K562 (cell line): Measurements from ENCODE around the gene CAB39. TPM values are rescaled to one million over a fixed set of nuclear protein-coding genes. Genes with fewer than 3 reads are reported as not detected.

Experiments
- ATAC-seq: fragments of 200-7000 bp; cut with Tn5 transposase; 3 replicates; pipeline ENCODE4 v1.9.1; 2020; ENCODE audit warnings: moderate library complexity
- BruUV-seq: library from RNA; stranded (reverse); fragments of 400-500 nt; replicated peaks from 2 replicates; lab custom pipeline; 2021; lab: Mats Ljungman, UMichigan
- CTCF ChIA-PET: fragments of 300-600 bp; formaldehyde crosslinking; extraction: SDS; loops from one replicate; lab custom pipeline; 2021; ENCODE audit warnings: low intra/inter-chr PET ratio; lab: Yijun Ruan, JAX
- POLR2A ChIA-PET: fragments of 300-600, 350-650 bp; sonication (Branson Sonifier 250); formaldehyde crosslinking; extraction: SDS; loops from one replicate; lab custom pipeline; 2021; ENCODE audit warnings: antibody characterized with exemption, inconsistent platforms; lab: Yijun Ruan, JAX
- DNase-seq, 4 experiments: peaks; one replicate each; pipeline versions ENCODE4 v3.0.0 to v3.0.0-alpha.2; 2011 to 2018; ENCODE audit warnings: low spot score in 3 of 4, mixed read lengths in 3 of 4; ENCODE audit errors: extremely low read depth in 1 of 4
- FAIRE-seq: peaks from 2 replicates; lab custom pipeline; 2011; peaks lifted over from hg19 to GRCh38; lab: Jason Lieb, UNC
- H2AFZ ChIP-seq: 2 replicates; pipeline ENCODE4 v1.6.0; 2011; ENCODE audit warnings: low read depth, low read length, control low read depth, inconsistent platforms
- H3K27ac ChIP-seq: fragments of 200-600 bp; 3 replicates; pipeline ENCODE4 v1.8.0; 2011; ENCODE audit warnings: low read depth, mild to moderate bottlenecking, control low read depth, inconsistent platforms, low read length, moderate library complexity, mixed read lengths; ENCODE audit errors: extremely low read depth
- H3K27me3 ChIP-seq, 2 experiments: fragments of 300-600 bp in 1 of 2; 2 replicates in 1 of 2; 3 replicates in 1 of 2; pipeline versions ENCODE4 v1.6.0 to v1.8.0; 2011; ENCODE audit warnings: inconsistent platforms in 2 of 2, low read length in 2 of 2, mild to moderate bottlenecking in 1 of 2, mixed read lengths in 1 of 2, moderate library complexity in 1 of 2; ENCODE audit not compliant: control insufficient read depth in 2 of 2, insufficient read depth in 2 of 2
- H3K36me3 ChIP-seq: fragments of 300-600 bp; 3 replicates; pipeline ENCODE4 v1.8.0; 2011; ENCODE audit warnings: mild to moderate bottlenecking, low read length, inconsistent platforms; ENCODE audit not compliant: control insufficient read depth, insufficient read depth
- H3K4me1 ChIP-seq, 2 experiments: fragments of 200-600 bp in 1 of 2; replicated peaks in 1 of 2; 2 replicates in 1 of 2; 3 replicates in 1 of 2; pipeline versions ENCODE4 v1.5.1 to v1.8.0; 2011; ENCODE audit warnings: inconsistent platforms in 2 of 2, low read length in 2 of 2, mild to moderate bottlenecking in 1 of 2, mixed read lengths in 1 of 2, moderate library complexity in 1 of 2; ENCODE audit not compliant: control insufficient read depth in 2 of 2, insufficient read depth in 2 of 2
- H3K4me2 ChIP-seq: 2 replicates; pipeline ENCODE4 v1.6.1; 2011; ENCODE audit warnings: low read length, control low read depth, inconsistent platforms, mixed read lengths; ENCODE audit not compliant: insufficient read depth
- H3K4me3 ChIP-seq: fragments of 200-600 bp; sonication (generic), shearing (Covaris generic); 2 replicates; pipeline ENCODE4 v1.5.1; 2016; ENCODE audit warnings: control low read depth, inconsistent platforms
- H3K79me2 ChIP-seq: fragments of 200-600 bp; 3 replicates; pipeline ENCODE4 v1.8.0; 2011; ENCODE audit warnings: low read length, inconsistent platforms; ENCODE audit not compliant: control insufficient read depth, insufficient read depth
- H3K9ac ChIP-seq, 2 experiments: 2 replicates each; pipeline versions ENCODE4 v1.6.0 to v1.6.1; 2011; ENCODE audit warnings: low read depth in 2 of 2, low read length in 2 of 2, control low read depth in 1 of 2, inconsistent platforms in 1 of 2, mild to moderate bottlenecking in 1 of 2, mixed read lengths in 1 of 2; ENCODE audit not compliant: insufficient read depth in 1 of 2
- H3K9me1 ChIP-seq: one replicate; pipeline ENCODE4 v1.6.0; 2011; ENCODE audit warnings: inconsistent platforms, mild to moderate bottlenecking, low read length, moderate library complexity; ENCODE audit not compliant: control insufficient read depth, insufficient read depth
- H3K9me3 ChIP-seq: replicated peaks from 2 replicates; pipeline ENCODE4 v1.5.1; 2011; ENCODE audit warnings: low read depth, low read length, inconsistent platforms; ENCODE audit not compliant: control insufficient read depth, insufficient read depth
- H4K20me1 ChIP-seq: replicated peaks from 2 replicates; pipeline ENCODE4 v1.6.1; 2011; ENCODE audit warnings: low read length, inconsistent platforms, mixed read lengths; ENCODE audit not compliant: control insufficient read depth, insufficient read depth
- BCL6 ChIP-seq: fragments of 250-450 bp; sonication (Bioruptor Pico); IDR thresholded peaks from 2 replicates; pipeline ENCODE4 v1.4.0; 2020
- CTBP1 ChIP-seq: fragments of 450-650 bp; IDR thresholded peaks from 2 replicates; pipeline ENCODE4 v1.6.1; 2016; ENCODE audit warnings: borderline replicate concordance
- EHMT2 ChIP-seq: fragments of 450-650 bp; IDR thresholded peaks from 2 replicates; pipeline ENCODE4 v1.6.1; 2018; ENCODE audit warnings: antibody characterized with exemption
- HSF4 ChIP-seq: fragments of 250-450 bp; sonication (Bioruptor Pico); IDR thresholded peaks from 2 replicates; pipeline ENCODE4 v2.1.2; 2022; ENCODE audit warnings: mild to moderate bottlenecking, moderate library complexity, borderline replicate concordance
- KDM4B ChIP-seq, 2 experiments: fragments of 450-650 bp in 1 of 2; sonication (generic) in 1 of 2; IDR thresholded peaks; 2 replicates each; pipeline ENCODE4 v1.6.1; 2016 to 2017; ENCODE audit warnings: borderline replicate concordance in 2 of 2, antibody characterized with exemption in 1 of 2, low read depth in 1 of 2, mild to moderate bottlenecking in 1 of 2
- NR2F6 ChIP-seq: fragments of 450-650 bp; formaldehyde crosslinking; IDR thresholded peaks from 2 replicates; pipeline ENCODE4 v1.4.0; 2020; ENCODE audit warnings: mild to moderate bottlenecking
- SAFB ChIP-seq: fragments of 200-400 bp; formaldehyde crosslinking; IDR thresholded peaks from 2 replicates; pipeline ENCODE4 v1.6.1; 2017; ENCODE audit warnings: low read depth, low read length, borderline replicate concordance
- SP2 ChIP-seq: IDR thresholded peaks from 2 replicates; pipeline ENCODE4 v1.6.1; 2011; ENCODE audit warnings: mild to moderate bottlenecking, low read depth, low read length, moderate library complexity; ENCODE audit not compliant: poor library complexity, severe bottlenecking; ENCODE audit errors: extremely low read depth
- TAL1 ChIP-seq: fragments of 450-650 bp; IDR thresholded peaks from 2 replicates; pipeline ENCODE4 v1.6.1; 2016; ENCODE audit warnings: mild to moderate bottlenecking
- ZC3H11A ChIP-seq: IDR thresholded peaks from 2 replicates; pipeline ENCODE4 v1.6.1; 2012; ENCODE audit warnings: low read depth, low read length, improper control_type of control experiment
- WGBS: fragments of 100-300 bp; shearing (Covaris generic); methylation state at CpG from one replicate; pipeline ENCODE4 v1.1.6; 2016; ENCODE audit warnings: low coverage, mixed read lengths; ENCODE audit not compliant: insufficient coverage; ENCODE audit errors: missing lambda C conversion rate; 5-methylcytosine and 5-hydroxymethylcytosine counted together
- in situ Hi-C: fragments of 300-500 bp; cut with MboI; formaldehyde crosslinking; loops from 4 replicates; pipeline ENCODE4 v1.15.0; 2018; ENCODE audit warnings: inconsistent platforms, mixed read lengths
- intact Hi-C: fragments of 100-400 bp; cut with micrococcal nuclease; formaldehyde crosslinking; loops from 2 replicates; pipeline ENCODE4 v1.14.2; 2022
- polyA plus RNA-seq, 8 experiments: library from polyadenylated mRNA; depleted of rRNA in 4 of 8; stranded (reverse) in 5 of 8; unstranded in 3 of 8; fragments of >200 nt; fragmentation: Nextera tagmentation in 2 of 8; fragmentation: Illumina TruSeq in 1 of 8; extraction: Ambion mirVana in 2 of 8; extraction: Trizol in 1 of 8; gene quantifications; 2 replicates each; pipeline versions ENCODE4 v1.2.1 to v1.2.3, GENCODE V29; 2011 to 2014; ENCODE audit warnings: inconsistent platforms in 1 of 8, missing spikeins in 1 of 8
- total RNA-seq, 7 experiments: library from RNA; depleted of rRNA in 6 of 7; stranded (reverse); fragments of >200 nt in 6 of 7; fragmentation: Illumina TruSeq in 2 of 7; extraction: Trizol in 2 of 7; gene quantifications; 2 replicates each; pipeline versions ENCODE4 v1.2.1 to v1.2.3, GENCODE V29; 2011 to 2021; ENCODE audit warnings: low replicate concordance in 1 of 7
- TF ChIP-seq, protein P1 (sequence below): fragments of 200-600 bp; sonication (generic); IDR thresholded peaks from one replicate; pipeline ENCODE4 v1.6.1; 2012; ENCODE audit warnings: mild to moderate bottlenecking, low read depth, low read length, inconsistent platforms

Gene CAB39
- total and polyA plus RNA-seq, 9 of the 15 experiments (the other 6 are each of a cell fraction or from before 2014, with no cell fraction given), result 27.2 to 94.4 (median 70.1) TPM

DNA sequence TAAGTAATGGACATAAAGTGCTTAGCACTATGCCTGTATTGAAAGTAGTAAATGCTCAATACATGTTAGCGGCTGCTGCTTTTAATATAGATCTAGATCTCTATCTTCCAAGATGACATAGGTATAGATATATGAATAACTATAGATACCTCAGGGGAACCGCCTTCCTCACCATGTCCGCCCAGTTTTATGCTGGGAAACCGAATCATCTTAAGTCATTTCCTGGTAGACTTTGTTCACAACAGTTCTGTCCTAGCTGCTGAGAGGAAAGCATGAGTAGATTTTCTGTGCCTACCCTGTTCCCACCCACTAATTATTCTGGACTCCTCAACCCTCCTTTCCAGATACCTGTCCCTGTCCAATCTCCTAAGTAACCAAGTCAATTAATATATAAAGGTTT lies 130.5 kb downstream of the CAB39 start (continued):
- TF ChIP-seq HSF4 (no peak), EHMT2 (no peak), TAL1 (no peak), SP2 (no peak), KDM4B (IDR thresholded peaks at IDR 0.05; ENCODE audit: borderline replicate concordance in 2 of 2, low read depth in 1 of 2) (no peak), BCL6 (CRISPR knock-in tag) (no peak)

DNA sequence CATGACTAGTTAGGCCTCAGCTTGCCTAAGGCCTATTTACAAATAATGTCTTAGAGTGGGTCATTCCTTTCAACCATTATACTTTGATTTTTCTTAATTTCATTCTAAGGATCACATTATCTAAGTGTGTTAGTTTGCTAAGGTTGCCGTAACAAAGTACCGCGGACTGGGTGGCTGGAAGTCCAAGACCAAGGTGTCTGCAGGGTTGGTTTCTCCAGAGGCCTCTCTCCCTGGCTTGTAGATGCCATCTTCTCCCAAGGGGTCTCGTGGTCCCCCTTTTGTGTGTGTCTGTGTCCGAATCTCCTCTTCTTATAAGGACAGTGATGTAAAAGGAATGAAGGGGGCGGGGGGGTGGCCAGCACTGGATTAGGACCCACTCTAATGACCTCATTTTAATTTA lies 133.7 kb downstream of the CAB39 start:
- POLR2A ChIA-PET, result interaction anchor here (0.6 kb wide), 1 partner anchor 868 kb away, joined by 3 read pairs; no protein-coding TSS in a partner anchor
- WGBS, result 37% methylated on average over 5 of the region's 6 CpGs
- no peak overlapping the region for H2AFZ ChIP-seq
- H3K36me3 ChIP-seq, result no peaks in the 10 kb centered on the region
- intact Hi-C loops (loop anchor here (2.0 to 5.0 kb wide), 2 partner anchors 56 to 141 kb away; no protein-coding TSS in a partner anchor), in situ Hi-C loops (no loop called here)
- BruUV-seq, result no TSS peak
- H3K9me3 ChIP-seq, result no peaks in the 10 kb centered on the region
- peaks cover 0 to 14% of the 10 kb centered on the region in 2 experiments; a peak in 2 of 5 replicates for H3K4me1 ChIP-seq
- H3K9ac ChIP-seq, result no peak overlapping the region
- CTCF ChIA-PET, result no interaction called here
- no peak overlapping the region for H3K4me3 ChIP-seq
- no peaks in the 10 kb centered on the region for H4K20me1 ChIP-seq
- H3K9me1 ChIP-seq, result no peaks in the 10 kb centered on the region
- no peak for FAIRE-seq
- H3K4me2 ChIP-seq, result no peak overlapping the region
- no peak for ATAC-seq
- H3K79me2 ChIP-seq, result no peaks in the 10 kb centered on the region
- H3K27ac ChIP-seq, result no peak overlapping the region
- no peak for DNase-seq
- H3K27me3 ChIP-seq, result peaks cover 6 to 20% of the 10 kb centered on the region in 2 experiments; a peak in 4 of 5 replicates
- TF ChIP-seq, protein P1, sequence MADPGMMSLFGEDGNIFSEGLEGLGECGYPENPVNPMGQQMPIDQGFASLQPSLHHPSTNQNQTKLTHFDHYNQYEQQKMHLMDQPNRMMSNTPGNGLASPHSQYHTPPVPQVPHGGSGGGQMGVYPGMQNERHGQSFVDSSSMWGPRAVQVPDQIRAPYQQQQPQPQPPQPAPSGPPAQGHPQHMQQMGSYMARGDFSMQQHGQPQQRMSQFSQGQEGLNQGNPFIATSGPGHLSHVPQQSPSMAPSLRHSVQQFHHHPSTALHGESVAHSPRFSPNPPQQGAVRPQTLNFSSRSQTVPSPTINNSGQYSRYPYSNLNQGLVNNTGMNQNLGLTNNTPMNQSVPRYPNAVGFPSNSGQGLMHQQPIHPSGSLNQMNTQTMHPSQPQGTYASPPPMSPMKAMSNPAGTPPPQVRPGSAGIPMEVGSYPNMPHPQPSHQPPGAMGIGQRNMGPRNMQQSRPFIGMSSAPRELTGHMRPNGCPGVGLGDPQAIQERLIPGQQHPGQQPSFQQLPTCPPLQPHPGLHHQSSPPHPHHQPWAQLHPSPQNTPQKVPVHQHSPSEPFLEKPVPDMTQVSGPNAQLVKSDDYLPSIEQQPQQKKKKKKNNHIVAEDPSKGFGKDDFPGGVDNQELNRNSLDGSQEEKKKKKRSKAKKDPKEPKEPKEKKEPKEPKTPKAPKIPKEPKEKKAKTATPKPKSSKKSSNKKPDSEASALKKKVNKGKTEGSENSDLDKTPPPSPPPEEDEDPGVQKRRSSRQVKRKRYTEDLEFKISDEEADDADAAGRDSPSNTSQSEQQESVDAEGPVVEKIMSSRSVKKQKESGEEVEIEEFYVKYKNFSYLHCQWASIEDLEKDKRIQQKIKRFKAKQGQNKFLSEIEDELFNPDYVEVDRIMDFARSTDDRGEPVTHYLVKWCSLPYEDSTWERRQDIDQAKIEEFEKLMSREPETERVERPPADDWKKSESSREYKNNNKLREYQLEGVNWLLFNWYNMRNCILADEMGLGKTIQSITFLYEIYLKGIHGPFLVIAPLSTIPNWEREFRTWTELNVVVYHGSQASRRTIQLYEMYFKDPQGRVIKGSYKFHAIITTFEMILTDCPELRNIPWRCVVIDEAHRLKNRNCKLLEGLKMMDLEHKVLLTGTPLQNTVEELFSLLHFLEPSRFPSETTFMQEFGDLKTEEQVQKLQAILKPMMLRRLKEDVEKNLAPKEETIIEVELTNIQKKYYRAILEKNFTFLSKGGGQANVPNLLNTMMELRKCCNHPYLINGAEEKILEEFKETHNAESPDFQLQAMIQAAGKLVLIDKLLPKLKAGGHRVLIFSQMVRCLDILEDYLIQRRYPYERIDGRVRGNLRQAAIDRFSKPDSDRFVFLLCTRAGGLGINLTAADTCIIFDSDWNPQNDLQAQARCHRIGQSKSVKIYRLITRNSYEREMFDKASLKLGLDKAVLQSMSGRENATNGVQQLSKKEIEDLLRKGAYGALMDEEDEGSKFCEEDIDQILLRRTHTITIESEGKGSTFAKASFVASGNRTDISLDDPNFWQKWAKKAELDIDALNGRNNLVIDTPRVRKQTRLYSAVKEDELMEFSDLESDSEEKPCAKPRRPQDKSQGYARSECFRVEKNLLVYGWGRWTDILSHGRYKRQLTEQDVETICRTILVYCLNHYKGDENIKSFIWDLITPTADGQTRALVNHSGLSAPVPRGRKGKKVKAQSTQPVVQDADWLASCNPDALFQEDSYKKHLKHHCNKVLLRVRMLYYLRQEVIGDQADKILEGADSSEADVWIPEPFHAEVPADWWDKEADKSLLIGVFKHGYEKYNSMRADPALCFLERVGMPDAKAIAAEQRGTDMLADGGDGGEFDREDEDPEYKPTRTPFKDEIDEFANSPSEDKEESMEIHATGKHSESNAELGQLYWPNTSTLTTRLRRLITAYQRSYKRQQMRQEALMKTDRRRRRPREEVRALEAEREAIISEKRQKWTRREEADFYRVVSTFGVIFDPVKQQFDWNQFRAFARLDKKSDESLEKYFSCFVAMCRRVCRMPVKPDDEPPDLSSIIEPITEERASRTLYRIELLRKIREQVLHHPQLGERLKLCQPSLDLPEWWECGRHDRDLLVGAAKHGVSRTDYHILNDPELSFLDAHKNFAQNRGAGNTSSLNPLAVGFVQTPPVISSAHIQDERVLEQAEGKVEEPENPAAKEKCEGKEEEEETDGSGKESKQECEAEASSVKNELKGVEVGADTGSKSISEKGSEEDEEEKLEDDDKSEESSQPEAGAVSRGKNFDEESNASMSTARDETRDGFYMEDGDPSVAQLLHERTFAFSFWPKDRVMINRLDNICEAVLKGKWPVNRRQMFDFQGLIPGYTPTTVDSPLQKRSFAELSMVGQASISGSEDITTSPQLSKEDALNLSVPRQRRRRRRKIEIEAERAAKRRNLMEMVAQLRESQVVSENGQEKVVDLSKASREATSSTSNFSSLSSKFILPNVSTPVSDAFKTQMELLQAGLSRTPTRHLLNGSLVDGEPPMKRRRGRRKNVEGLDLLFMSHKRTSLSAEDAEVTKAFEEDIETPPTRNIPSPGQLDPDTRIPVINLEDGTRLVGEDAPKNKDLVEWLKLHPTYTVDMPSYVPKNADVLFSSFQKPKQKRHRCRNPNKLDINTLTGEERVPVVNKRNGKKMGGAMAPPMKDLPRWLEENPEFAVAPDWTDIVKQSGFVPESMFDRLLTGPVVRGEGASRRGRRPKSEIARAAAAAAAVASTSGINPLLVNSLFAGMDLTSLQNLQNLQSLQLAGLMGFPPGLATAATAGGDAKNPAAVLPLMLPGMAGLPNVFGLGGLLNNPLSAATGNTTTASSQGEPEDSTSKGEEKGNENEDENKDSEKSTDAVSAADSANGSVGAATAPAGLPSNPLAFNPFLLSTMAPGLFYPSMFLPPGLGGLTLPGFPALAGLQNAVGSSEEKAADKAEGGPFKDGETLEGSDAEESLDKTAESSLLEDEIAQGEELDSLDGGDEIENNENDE, result no peak
- TF ChIP-seq SAFB (no peak), NR2F6 (no peak), ZC3H11A (no peak), CTBP1 (no peak)
